ENCODE data around the gene ZNF804A.

DNA sequence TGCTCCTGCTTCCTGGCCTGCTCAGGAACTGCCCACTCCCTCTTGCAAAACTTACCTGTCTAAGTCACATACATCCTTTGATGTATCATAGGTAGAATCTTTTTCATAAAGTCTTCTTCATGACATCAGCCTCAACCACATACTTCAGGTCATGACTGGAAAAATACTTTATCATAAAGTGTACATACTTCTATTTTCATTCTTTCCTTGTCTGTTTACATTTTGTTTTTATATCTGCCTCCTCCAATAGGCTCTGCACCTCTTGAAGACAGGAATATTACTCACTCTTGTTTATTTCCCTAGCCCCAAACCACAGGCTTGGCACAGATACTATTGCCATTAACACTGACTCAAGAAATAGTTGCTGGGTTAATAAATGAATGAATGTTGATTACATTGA, 43.6 kb upstream of the ZNF804A start:
- no peak for TF ChIP-seq POLR2A (IDR thresholded peaks at IDR 0.05)
- TF ChIP-seq, protein P1, sequence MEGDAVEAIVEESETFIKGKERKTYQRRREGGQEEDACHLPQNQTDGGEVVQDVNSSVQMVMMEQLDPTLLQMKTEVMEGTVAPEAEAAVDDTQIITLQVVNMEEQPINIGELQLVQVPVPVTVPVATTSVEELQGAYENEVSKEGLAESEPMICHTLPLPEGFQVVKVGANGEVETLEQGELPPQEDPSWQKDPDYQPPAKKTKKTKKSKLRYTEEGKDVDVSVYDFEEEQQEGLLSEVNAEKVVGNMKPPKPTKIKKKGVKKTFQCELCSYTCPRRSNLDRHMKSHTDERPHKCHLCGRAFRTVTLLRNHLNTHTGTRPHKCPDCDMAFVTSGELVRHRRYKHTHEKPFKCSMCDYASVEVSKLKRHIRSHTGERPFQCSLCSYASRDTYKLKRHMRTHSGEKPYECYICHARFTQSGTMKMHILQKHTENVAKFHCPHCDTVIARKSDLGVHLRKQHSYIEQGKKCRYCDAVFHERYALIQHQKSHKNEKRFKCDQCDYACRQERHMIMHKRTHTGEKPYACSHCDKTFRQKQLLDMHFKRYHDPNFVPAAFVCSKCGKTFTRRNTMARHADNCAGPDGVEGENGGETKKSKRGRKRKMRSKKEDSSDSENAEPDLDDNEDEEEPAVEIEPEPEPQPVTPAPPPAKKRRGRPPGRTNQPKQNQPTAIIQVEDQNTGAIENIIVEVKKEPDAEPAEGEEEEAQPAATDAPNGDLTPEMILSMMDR (IDR thresholded peaks at IDR 0.05): no peak
